ENCODE measurements around the gene PSME1. TPM values are rescaled to one million over a fixed set of nuclear protein-coding genes. Genes with fewer than 3 reads are reported as not detected.

Gene PSME1
- total RNA-seq: 218 TPM

- no peaks in the 10 kb centered on the region for H3K9me3 ChIP-seq (ENCODE audit: low read depth, low read length)
- peaks cover 61% of the 10 kb centered on the region for H3K4me1 ChIP-seq (ENCODE audit: insufficient read depth, low read length)
- H3K27me3 ChIP-seq (ENCODE audit: insufficient read depth, low read length): no peaks in the 10 kb centered on the region
- peak within 1 kb of the TSS; percentile 93 for H3K4me3 ChIP-seq (ENCODE audit: low read length)
Observed at GRCh38 chr14:24135834-24136683, at the start of gene PSME1. TSS of gene PSME1 (plus strand) at chr14:24136194. CDS start at chr14:24136263, 69 bp downstream.

GRCh38 chr14:24087004-24087403 is 49.0 kb upstream of the PSME1 start:
- Histone ChIP-seq H3K9me3 (ENCODE audit: low read depth, low read length) (no peaks in the 10 kb centered on the region), H3K4me1 (ENCODE audit: insufficient read depth, low read length) (peaks cover 10% of the 10 kb centered on the region), H3K27me3 (ENCODE audit: insufficient read depth, low read length) (no peaks in the 10 kb centered on the region), H3K4me3 (ENCODE audit: low read length) (no peak overlapping the region)

DNA sequence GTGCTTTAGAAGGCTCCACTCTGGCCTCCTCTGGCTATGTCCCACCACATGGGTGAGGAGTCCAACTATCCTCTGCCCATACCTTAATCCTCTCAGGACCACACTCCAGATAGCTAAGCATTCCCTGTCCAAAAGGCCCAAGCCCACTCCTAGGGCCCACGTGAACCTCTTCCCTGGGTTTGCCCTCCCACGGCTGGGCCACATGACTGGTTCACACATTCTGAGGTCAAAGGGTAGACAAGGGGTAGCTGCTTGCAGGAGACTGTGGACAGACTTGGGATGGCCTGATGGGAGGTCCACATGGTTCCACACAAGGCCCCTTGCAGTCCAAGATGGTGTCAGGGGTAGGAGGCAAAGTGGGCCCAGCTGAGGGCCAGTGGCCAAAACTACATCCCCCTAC is 47.9 kb upstream of the PSME1 start:
- Histone ChIP-seq H3K27me3 (ENCODE audit: insufficient read depth, low read length) (no peaks in the 10 kb centered on the region), H3K4me3 (ENCODE audit: low read length) (no peak overlapping the region), H3K4me1 (ENCODE audit: insufficient read depth, low read length) (peaks cover 21% of the 10 kb centered on the region), H3K9me3 (ENCODE audit: low read depth, low read length) (no peaks in the 10 kb centered on the region)

DNA sequence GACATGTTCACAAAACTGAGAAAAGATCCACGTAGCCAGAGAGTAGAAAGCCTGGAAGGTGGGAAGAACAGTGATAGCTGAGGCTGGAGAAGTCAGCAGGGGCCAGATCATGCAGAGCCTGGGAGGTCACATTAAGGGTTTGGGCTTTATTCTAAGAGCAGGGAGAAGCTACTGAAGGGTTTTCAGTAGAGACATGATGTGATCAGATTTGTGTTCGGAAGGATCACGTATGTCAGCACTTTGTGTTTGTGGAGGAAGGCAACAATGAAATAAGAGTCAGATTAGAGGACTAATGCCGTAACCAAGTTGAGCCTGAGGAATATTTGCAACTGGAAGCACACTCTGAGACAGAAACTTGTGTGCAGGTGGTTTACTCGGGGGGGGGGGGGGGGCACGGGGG is 46.1 kb upstream of the PSME1 start:
- Histone ChIP-seq H3K9me3 (ENCODE audit: low read depth, low read length) (no peaks in the 10 kb centered on the region), H3K4me3 (ENCODE audit: low read length) (no peak overlapping the region), H3K4me1 (ENCODE audit: insufficient read depth, low read length) (peaks cover 34% of the 10 kb centered on the region), H3K27me3 (ENCODE audit: insufficient read depth, low read length) (no peaks in the 10 kb centered on the region)

GRCh38 chr14:24092110-24092504 is 43.9 kb upstream of the PSME1 start:
- Histone ChIP-seq H3K27me3 (ENCODE audit: insufficient read depth, low read length) (no peaks in the 10 kb centered on the region), H3K9me3 (ENCODE audit: low read depth, low read length) (no peaks in the 10 kb centered on the region), H3K4me1 (ENCODE audit: insufficient read depth, low read length) (peaks cover 46% of the 10 kb centered on the region), H3K4me3 (ENCODE audit: low read length) (no peak overlapping the region)

GRCh38 chr14:24092505-24093206 is 43.3 kb upstream of the PSME1 start:
- Histone ChIP-seq H3K4me1 (ENCODE audit: insufficient read depth, low read length) (peaks cover 46% of the 10 kb centered on the region), H3K4me3 (ENCODE audit: low read length) (no peak overlapping the region), H3K9me3 (ENCODE audit: low read depth, low read length) (no peaks in the 10 kb centered on the region), H3K27me3 (ENCODE audit: insufficient read depth, low read length) (no peaks in the 10 kb centered on the region)

- no peaks in the 10 kb centered on the region for H3K9me3 ChIP-seq (ENCODE audit: low read depth, low read length)
- H3K4me1 ChIP-seq (ENCODE audit: insufficient read depth, low read length): peaks cover 46% of the 10 kb centered on the region
- no peaks in the 10 kb centered on the region for H3K27me3 ChIP-seq (ENCODE audit: insufficient read depth, low read length)
- H3K4me3 ChIP-seq (ENCODE audit: low read length): peak overlapping the region; percentile 83
Observed at GRCh38 chr14:24093207-24093900, 42.6 kb upstream of the PSME1 start.

GRCh38 chr14:24093901-24094840 is 41.8 kb upstream of the PSME1 start, which contains the start of gene PCK2:
TSS of gene PCK2 (plus strand) at chr14:24094311. CDS start at chr14:24094406, 95 bp downstream.
- Histone ChIP-seq H3K4me1 (ENCODE audit: insufficient read depth, low read length) (peaks cover 52% of the 10 kb centered on the region), H3K9me3 (ENCODE audit: low read depth, low read length) (no peaks in the 10 kb centered on the region), H3K27me3 (ENCODE audit: insufficient read depth, low read length) (no peaks in the 10 kb centered on the region), H3K4me3 (ENCODE audit: low read length) (peak within 1 kb of the TSS; percentile 83)

DNA sequence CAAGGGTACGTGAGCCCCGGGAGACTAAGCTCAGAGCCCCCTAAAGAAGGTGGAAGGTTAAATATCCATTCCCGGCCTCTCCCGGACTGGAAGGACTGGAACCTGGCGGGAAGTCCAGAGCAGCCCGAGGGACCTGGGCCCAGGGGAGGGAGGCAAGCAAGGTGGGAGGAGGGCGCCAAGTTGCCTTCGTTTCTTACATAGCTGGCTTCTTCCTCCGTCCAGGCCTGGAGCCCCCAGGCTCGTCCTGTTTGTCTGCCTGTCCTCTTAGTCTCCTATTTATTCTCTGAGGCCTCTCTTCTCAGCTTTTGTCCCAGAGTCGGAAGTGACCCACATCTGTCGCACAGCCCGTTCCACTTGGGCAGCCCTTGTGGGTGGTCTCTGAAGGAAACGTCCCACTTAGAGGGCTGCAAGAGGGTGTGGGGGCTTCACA is 41.1 kb upstream of the PSME1 start:
- Histone ChIP-seq H3K27me3 (ENCODE audit: insufficient read depth, low read length) (no peaks in the 10 kb centered on the region), H3K4me1 (ENCODE audit: insufficient read depth, low read length) (peaks cover 58% of the 10 kb centered on the region), H3K9me3 (ENCODE audit: low read depth, low read length) (no peaks in the 10 kb centered on the region), H3K4me3 (ENCODE audit: low read length) (peak overlapping the region; percentile 83)

- Histone ChIP-seq H3K4me1 (ENCODE audit: insufficient read depth, low read length) (peaks cover 59% of the 10 kb centered on the region), H3K4me3 (ENCODE audit: low read length) (peak overlapping the region; percentile 83), H3K9me3 (ENCODE audit: low read depth, low read length) (no peaks in the 10 kb centered on the region), H3K27me3 (ENCODE audit: insufficient read depth, low read length) (no peaks in the 10 kb centered on the region)
Observed at GRCh38 chr14:24095271-24096068, 40.5 kb upstream of the PSME1 start.

DNA sequence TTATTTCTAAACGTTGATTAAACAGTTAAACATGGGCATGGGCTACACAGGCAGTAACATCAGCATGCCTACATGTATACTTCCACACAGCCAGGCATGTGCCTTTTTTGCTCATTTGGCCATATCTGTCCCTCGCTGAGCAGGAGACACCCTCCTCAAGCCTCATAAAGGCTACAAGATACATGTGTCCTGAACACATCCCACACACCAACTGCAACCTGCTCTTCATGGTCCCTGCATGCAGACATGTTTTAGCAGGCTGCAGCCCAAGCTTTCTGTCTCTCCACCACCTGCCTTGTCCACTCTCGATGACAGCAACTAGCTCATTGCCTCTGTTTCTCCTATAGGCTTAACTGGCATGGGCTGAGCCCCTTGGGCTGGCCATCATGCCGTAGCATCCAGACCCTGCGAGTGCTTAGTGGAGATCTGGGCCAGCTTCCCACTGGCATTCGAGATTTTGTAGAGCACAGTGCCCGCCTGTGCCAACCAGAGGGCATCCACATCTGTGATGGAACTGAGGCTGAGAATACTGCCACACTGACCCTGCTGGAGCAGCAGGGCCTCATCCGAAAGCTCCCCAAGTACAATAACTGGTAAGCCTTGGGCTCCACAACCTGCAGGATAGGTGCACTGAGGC is 39.3 kb upstream of the PSME1 start:
- Histone ChIP-seq H3K27me3 (ENCODE audit: insufficient read depth, low read length) (no peaks in the 10 kb centered on the region), H3K4me1 (ENCODE audit: insufficient read depth, low read length) (peaks cover 53% of the 10 kb centered on the region), H3K4me3 (ENCODE audit: low read length) (no peak overlapping the region), H3K9me3 (ENCODE audit: low read depth, low read length) (no peaks in the 10 kb centered on the region)

GRCh38 chr14:24098229-24098926 is 37.6 kb upstream of the PSME1 start:
- Histone ChIP-seq H3K4me3 (ENCODE audit: low read length) (no peak overlapping the region), H3K27me3 (ENCODE audit: insufficient read depth, low read length) (no peaks in the 10 kb centered on the region), H3K4me1 (ENCODE audit: insufficient read depth, low read length) (peaks cover 38% of the 10 kb centered on the region), H3K9me3 (ENCODE audit: low read depth, low read length) (no peaks in the 10 kb centered on the region)

Measured in mononuclear cell (primary cell).